SHP77 (cell line): ENCODE data around the gene LSM4.

Source experiments
- DNase-seq, 2 experiments: peaks; one replicate each; lab custom pipeline; 2025; lab: John Stamatoyannopoulos, UW

LSM4 gene

DNA sequence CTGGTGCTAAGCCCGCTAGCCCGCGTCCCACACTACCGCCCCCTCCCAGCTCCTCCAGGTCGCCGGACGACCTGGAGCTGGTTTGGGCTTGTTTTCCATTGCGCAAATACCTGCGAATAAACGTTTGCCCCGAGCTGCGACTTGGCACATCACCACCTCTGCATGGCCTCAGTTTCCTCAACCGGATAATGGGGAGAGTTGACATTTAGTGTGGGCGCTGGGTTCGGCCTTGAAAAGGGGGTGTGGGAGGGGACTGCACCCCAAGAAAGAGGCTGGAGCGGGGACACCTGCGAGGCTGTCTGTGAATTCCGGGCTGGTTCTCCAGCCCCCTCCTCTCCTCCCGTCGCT lies 30.4 kb downstream of the LSM4 start:
- DNase-seq: no peak

DNA sequence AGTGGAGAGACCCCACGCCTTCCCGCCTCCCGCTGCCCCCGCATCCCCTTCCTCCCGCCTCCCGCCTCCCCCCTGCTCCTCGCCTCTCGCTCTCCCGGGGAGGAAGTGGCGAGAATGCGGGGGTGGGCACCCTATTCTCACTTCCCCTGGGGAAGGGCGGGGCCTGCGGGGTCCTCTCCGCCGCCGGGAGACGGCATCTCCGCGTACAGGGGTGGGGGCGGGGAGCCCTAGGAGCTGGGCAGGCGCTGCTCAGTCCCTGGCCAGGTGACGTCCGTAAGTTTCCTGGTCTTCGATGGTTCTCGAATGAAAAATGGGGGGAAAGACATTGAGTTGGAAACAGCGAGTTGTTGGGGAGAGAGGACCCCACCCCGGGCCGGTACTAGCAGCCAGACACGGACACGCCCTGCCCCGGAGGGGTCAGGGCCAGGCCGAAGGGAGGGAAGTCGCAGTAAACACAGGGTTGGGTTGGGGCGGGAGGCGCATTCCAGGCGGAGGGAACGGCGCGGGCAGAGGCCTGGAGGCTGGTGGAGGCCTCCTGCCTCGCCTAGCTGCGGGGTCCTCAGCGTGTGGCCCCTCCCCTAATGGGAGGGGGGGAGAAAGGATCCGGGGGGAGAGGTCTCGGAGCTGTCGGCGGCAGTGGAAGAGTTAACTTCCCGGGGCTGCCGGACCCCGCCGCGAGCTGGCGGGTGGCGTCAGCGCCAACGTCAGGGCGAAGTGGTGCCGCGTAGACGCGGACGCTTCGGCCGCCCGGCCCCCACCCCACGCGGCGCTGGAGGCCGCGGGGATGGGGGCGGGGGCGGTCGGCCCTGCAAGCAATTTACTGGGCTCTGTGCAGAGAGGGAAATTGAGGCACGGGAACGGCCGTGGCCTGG lies 31.1 kb downstream of the LSM4 start:
- peak; percentile 35 to 61 for DNase-seq

DNA sequence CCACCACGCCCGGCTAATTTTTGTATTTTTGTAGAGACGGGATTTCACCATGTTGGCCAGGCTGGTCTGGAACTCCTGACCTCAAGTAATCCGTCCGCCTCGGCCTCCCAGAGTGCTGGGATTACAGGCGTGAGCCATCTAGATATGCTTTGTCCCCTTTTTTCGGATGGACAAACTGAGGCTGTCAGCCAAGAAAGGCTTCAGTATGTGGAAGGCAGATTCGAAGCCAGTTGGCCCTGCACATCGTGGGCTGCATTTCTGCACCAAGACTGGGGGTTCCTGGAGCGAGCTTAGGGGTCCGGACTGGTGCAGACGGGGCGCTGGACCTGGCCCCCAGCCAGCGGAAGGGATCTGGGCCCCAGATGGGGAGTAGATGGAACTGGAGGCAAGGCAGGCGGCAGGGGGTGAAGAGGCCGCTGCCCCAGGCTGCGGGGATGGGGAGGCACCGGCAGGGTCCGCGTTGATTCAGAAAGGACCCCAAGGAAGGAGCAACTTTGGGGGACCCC lies 31.8 kb downstream of the LSM4 start:
- DNase-seq: no peak

DNA sequence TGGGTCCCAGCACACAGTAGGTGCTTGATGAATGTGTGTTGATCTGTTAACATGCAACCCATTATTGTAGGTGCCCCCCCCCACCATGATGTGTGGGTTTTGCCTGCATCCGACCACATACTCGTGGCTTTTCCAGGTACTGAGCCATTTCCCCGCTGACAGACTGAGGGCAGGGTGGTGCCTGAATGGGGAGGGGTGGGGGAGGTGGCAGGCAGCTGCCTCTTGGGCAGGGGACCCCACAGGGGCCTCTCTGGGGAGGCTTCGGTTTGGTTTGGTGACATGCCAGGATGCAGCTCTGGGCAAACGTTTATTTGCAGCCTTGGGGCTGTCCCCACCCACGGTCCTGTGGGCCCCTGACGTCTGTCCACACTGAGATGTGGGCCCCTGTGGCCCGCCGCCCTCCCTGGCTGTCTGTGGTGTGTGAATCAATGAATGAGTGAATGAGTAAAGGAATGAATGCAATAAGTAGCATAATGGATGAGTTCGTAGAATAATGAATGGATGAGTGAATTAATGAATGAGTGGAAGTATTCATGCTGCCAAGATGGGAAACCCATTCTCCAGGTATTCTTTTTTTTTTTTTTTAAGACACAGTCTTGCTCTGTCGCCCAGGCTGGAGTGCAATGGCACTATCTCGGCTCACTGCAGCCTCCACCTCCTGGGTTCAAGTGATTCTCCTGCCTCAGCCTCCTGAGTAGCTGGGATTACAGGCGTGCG lies 32.4 kb downstream of the LSM4 start:
- no peak for DNase-seq

DNA sequence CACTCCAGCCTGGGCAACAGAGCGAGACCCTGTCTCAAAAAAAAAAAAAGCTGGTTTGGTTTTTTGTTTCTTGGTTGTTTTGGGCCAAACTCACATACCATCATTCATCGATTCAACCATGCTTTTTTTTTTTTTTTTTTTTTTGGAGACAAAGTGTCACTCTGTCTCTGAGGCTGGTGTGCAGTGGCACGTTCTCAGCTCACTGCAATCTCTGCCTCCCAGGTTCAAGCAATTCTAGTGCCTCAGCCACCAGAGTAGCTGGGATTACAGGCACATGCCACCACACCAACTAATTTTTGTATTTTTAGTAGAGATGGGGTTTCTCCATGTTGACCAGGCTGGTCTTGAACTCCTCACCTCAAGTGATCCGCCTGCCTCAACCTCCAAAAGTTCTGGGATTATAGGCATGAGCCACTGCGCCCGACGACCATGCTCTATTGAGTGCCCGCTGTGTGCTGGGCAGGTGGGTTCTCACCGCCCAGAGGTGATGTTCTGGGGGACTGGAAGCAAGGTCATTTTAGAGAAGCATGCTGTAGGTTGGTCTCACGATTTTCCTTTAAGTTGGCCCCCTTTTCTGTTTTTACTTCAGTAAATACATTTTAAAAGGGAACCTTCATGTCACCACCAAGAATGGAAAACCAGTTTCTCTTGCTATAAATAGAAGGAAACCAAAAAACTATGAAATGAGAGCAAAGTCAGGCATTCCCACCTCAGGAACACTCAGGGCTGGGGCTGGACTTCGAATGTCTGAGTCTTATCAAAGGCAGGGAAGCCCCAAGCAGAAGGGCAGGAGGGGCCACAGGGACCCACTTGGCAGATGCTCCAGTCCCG lies 33.2 kb downstream of the LSM4 start:
- DNase-seq: no peak

DNA sequence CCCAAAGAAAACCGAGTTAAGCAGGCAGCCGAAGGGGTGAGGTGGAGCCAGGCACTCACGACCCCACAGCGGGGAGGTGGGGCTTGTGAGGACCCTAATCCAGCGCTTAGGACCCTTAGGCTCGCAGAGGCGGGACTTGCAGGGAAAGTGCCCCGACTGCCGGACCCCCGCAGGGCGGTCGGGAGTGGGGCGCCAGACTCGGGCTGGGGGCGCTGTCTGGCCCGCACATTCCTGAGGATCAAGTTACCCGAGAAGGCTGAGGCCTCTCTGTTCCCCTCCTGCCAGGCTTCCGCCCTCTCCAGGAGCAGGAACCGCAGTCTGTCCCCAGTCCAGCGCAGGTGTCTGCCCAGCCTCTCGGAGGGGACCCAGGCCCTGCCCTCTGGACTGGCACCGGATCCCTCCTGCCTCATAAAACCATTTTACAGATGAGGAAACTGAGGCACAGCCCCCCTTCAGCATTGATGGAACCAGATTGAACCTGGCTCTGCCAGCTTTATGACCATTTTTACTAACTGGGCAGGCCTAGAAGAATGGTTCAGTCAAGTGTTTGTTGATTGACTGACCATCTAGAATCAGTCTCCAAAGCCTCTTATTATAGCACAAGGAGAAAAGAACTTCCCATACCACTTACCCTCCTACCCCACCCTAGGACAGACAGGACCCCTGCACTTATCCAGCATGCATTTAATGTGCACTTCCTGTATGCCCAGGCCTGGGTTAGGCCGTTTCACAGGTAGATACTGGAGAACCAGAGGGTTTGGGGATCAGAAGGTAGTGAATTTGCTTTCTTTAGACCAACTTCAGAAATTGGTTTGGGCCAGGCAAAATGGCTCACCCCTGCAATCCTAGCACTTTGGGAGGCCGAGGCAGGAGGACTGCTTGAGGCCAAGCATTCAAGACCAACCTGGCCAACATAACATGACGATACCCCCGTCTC lies 34.8 kb downstream of the LSM4 start:
- no peak for DNase-seq

DNA sequence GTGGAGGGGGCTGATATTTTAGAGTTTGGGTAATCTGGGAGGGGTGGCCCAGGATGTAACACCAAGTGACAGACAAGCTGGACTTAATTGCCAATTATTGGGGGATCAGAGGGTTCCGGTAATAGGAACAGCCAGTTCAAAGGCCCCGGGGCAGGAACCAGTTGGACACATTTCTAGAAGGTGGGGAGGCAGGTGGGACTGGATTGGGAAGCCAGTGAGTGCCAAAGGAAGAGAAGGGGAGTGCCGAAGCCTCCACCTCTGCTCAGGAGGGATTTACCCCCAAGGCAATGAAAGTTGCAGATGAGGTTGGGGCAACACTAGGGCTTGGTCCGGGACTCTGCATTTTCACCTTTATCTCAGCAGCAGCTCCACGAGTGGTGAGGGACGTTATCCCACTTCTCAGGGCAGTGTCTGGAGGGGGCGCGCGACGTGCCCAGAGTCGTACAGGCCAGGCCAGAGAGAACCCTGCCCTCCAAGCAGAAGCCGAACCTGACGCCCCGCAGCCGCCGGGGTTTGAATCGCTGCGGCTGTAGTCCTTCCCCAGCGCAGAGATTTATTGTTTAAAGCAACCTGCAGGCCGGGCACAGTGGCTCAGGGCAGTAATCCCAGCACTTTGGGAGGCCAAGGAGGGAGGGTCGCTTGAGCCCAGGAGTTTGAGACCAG lies 35.8 kb downstream of the LSM4 start:
- no peak for DNase-seq

DNA sequence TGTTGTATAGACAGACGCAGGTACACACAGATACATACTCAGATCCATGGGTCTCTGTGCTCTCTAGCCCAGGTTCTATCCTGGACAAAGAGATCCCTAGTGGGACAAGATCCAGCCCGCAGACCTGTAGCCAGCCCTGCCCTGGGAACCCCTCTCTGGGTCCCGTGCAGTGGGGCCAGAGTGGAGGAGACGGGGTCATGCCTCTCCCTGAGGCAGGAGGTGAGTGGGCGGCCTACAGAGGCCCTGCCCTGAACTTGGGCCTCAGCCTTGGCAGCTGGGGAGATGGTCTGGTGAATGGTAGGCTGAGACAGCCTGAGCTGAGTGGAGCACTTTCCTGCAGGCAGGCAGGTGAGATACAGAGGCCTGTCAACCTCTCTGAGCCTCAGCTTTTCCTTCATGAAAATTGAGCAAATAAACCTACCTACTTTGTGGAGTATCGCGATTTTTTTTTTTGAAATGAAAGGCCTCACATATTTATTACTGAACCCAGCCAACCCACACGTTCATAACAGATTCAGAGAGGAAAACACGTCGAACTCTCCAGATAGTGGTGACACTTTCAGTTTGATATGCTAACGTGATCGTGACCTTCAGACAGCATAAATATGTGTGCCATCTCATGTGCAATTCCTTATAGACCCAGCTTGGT lies 38.0 kb downstream of the LSM4 start:
- DNase-seq: no peak

DNA sequence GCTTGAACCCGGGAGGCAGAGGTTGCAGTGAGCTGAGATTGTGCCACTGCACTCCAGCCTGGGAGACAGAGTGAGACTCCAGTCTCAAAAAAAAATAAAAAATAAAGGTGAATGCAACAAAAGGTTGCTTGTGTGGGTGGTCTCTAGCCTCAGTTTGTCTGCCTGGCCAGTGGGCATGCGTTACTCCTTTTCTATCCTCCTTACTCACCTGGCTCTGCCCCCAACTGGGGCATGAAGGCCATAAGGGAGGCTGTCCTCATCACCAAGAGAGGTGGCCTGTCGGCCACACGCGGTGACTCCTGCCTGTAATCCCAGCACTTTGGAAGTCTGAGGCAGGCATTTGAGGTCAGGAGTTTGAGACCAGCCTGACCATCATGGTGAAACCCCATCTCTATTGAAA lies 39.5 kb downstream of the LSM4 start:
- DNase-seq: no peak

DNA sequence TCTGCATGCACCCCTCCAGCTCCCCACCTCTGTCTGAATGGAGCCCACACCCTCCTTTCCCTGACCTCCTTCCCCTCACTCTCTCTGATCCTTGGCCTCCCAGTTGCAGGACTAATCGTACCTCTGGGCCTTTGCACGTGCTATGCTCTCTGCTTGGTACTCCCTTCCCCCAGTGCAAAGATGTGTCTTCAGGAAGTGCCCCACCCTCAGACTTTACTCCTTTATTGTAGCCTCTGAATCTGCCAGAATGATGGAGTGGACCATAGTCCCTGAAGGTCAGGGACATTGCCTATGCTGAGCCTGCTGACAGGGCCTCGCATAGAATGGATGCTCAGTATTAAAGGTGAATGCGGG lies 40.1 kb downstream of the LSM4 start:
- DNase-seq: no peak

DNA sequence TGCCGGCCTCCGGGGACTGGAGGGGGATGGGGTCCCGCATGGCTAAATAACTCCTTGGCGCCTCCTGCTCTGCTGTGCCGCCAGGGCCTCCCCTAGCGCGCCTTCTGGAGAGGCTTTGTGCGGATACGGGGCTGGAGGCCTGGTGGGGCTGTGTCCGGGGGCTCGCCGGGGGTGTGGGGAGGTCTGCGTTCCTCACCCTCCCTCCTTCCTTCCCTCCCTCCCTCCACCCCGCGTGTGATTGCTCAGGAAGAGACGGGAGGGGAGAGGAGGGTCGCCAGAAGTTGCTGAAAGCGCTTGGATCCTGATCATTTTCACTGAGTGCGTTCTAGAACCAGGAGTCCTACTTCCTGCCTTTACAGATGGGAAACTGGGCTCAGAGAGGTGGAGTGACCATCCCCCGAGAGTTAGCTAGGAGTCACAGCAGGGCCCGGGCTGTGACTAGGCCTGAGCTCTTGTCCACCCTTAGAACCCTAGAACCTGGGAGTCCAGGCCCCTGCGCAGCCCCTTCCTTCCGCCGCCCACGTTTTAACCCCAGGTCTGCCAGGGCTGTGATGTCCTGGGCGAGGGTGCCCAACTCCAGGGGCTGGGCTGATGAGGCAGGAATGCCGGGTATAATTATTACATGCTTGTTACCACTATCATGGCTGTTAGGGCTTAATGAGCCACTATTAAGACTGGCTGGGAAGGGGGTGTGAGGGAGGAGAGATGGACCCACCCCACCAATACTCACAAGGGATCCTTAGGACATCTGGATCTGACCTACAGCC lies 40.7 kb downstream of the LSM4 start:
- peak in 1 of 2 experiments; percentile 88 for DNase-seq

DNA sequence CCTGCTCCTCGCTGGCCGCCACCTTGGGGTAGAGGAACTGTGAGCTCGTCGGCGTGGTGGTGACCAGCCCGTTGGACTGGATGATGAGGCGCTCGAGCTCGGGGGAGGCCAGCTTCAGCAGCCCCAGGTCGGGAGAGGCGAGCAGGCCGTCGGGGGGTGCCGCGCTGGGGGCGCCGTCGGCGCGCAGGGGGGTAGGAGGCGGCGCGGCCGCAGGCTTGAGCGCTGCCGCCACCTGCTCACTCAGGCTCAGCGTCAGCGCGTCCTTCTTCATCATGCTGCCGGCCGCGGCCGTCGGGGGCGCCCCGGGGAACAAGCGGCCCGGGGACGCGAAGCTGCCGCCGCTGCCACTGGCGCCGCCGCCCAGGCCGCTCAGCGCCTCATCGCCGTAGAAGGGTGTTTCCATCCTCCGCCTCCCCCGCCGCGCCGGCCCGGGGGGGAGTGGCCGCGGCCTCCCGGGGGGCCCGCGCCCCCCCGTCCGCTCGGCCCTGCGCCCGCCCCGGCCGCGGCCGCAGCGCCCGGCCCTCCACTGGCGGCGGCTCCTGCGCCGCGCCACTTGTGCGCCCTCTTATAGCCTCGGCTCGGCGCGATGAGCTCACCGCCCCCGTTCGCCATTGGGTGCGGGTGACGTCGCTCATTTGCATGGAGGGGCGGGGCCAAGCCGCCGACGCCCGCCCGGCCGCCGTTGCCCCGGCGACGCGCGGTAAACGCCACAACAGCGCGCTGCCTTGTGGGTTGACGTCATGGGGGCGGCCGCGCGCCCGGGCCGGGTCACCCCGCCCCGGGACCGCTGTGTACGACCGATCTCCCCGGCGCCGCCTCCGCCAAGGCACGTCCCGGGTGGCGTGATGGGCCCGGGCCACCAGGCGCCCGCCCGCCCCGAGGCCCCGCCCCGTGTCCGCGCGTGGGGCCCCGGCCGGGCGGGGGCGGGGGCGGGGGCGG lies 41.5 kb downstream of the LSM4 start, which contains the start of gene JUND:
Gene JUND (minus strand): TSS at position 541 of the 939 bp plus-strand sequence. CDS start 138 bp downstream, at position 403.
- DNase-seq: peak; percentile 89 to 95

DNA sequence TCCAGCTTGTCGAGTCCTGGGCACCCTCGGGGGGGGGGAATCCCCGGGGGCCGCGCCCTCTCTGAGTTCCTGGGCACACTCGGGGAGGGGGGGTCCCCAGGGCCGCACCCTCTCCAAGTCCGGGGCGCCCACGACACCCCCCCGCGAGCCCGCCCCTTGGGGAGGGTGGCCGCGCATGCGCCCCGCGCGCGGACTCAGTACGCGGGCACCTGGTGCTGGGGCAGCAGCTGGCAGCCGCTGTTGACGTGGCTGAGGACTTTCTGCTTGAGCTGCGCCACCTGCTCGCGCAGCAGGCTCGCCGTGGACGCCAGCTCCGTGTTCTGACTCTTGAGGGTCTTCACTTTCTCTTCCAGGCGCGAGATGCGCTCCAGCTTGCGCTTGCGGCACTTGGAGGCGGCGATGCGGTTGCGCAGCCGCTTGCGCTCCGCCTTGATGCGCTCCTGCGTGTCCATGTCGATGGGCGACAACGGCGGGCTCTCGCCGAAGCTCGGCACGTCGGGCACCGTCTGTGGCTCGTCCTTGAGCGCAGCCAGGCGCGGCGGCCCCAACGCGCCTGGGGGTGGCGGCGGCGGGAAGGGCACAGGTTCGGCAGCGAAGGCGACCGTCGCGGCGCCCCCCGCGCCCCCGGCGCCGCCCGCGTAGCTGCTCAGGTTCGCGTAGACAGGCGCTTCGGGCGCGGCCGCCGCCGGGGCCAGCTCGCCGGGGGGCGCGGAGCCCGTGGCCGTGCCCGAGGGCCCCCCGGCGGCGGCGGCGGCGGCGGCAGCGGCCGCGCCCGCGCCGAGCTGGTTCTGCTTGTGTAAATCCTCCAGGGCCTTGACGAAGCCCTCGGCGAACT lies 42.4 kb downstream of the LSM4 start:
- DNase-seq: peak; percentile 76 to 78

DNA sequence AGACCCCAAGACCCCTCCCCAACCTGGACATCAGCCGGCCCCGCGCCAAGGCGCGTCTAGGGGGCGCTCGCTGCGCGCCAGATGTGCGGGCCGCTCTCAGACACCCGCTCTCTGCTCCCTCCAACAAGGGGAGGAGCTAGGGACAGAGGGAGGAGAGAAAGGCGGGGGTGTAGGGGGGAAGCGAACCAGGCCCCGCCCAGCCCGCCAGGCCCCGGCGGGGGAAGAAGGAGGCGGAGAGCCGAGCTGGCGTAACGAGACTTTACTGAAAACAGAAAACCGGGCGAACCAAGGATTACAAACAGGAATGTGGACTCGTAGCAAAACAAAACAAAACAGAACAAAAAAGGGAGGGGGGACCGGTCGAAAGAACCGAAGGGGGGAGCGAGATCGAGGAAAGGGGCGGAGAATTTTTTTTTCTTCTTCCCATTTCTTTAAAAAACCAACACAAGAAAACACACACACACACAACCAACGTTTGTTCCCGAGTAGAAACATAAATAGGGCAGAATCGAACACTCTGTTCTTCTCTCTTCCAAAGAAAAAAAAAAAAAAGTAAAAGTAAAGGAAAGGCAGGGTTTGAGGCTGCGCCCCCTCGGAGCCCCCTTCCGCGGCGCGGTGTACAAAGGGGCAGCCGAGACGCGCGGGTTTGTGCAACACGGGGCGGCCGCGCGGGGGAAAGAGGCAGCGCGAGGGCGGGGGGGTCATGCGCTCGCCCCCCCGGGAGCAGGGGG lies 43.2 kb downstream of the LSM4 start:
- DNase-seq: peak; percentile 87

DNA sequence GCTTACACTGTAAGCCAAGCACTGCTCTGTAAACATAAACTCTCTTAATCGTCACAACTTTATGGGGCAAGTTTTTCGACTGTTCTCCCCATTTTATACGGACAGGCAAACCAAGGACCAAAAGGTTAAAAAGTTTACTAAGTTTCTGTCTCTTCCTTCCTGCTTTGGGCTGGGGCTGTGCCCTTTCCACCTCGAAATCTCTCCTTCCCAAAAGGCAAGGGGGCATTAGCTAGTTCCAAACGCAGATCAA lies 43.7 kb downstream of the LSM4 start:
- DNase-seq: no peak

DNA sequence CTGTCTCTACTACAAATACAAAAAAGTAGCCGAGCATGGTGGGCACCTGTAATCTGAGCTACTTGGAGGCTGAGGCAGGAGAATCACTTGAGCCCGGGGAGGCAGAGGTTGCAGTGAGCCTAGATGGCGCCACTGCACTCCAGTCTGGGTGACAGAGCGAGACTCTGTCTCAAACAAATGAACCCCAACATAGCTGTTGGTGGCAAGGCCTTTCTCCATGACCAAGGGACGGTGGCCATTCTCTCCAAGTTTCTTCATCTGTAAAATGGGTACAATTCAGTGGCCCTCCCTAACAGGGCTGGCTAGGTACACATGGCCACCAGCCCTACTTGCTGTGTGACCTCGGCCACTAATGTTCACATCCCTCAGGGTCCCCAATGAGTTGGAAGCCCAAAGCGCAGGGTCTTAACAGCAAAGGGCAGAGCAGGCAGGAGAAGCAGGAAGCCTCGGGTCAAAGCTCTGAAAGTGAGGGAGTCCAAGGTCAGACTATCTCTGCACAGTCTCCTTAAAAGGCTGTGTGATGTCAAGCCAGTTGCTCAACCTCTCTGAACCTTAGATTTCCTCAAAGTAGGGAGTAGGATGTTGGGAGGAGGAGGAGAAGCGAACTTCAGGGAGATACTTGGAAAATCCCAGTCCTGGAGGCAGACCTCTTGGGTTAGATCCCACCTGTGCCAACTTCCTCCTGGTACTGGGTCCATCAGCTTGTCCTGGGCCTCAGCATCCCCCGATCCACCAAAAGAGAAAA lies 44.2 kb downstream of the LSM4 start:
- no peak for DNase-seq
